DND-41 (cell line): ENCODE results near the gene FGG.

ENCODE experiments used
- ATAC-seq: fragments of 200-7000 bp; cut with Tn5 transposase; 3 replicates; pipeline ENCODE4 v1.9.1; 2021; ENCODE audit warnings: low read depth; ENCODE audit not compliant: insufficient read depth
- DNase-seq: peaks from one replicate; pipeline ENCODE4 v3.0.0-alpha.2; 2020
- H2AFZ ChIP-seq: 2 replicates; pipeline ENCODE4 v1.6.0; 2012; ENCODE audit warnings: low read depth, low read length
- H3K27ac ChIP-seq: 2 replicates; pipeline ENCODE4 v1.5.1; 2012; ENCODE audit warnings: low read length, inconsistent platforms
- H3K27me3 ChIP-seq: fragments of 200-600 bp; sonication (generic); 2 replicates; pipeline ENCODE4 v1.6.0; 2012; ENCODE audit warnings: low read length, mild to moderate bottlenecking, inconsistent platforms; ENCODE audit not compliant: insufficient read depth, poor library complexity
- H3K36me3 ChIP-seq: 2 replicates; pipeline ENCODE4 v1.5.1; 2012; ENCODE audit warnings: low read length, inconsistent platforms; ENCODE audit not compliant: insufficient read depth
- H3K4me1 ChIP-seq: 2 replicates; pipeline ENCODE4 v1.5.1; 2012; ENCODE audit warnings: mild to moderate bottlenecking, low read length; ENCODE audit not compliant: insufficient read depth
- H3K4me2 ChIP-seq: 2 replicates; pipeline ENCODE4 v1.6.0; 2012; ENCODE audit warnings: mild to moderate bottlenecking, moderate library complexity, low read length, inconsistent platforms; ENCODE audit not compliant: insufficient read depth
- H3K4me3 ChIP-seq, 2 experiments: fragments of 200-600 bp in 1 of 2; shearing (Covaris generic) in 1 of 2; 2 replicates each; pipeline ENCODE4 v1.5.1; 2012 to 2016; ENCODE audit warnings: inconsistent platforms in 2 of 2, low read length in 2 of 2, mild to moderate bottlenecking in 2 of 2, low read depth in 1 of 2, moderate library complexity in 1 of 2
- H3K79me2 ChIP-seq: 2 replicates; pipeline ENCODE4 v1.6.0; 2012; ENCODE audit warnings: low read length, inconsistent platforms; ENCODE audit not compliant: insufficient read depth
- H3K9ac ChIP-seq: 2 replicates; pipeline ENCODE4 v1.6.0; 2012; ENCODE audit warnings: low read depth, mild to moderate bottlenecking, inconsistent platforms, low read length, moderate library complexity
- H3K9me3 ChIP-seq: 2 replicates; pipeline ENCODE4 v1.5.1; 2012; ENCODE audit warnings: low read length, moderate library complexity, mild to moderate bottlenecking, inconsistent platforms; ENCODE audit not compliant: insufficient read depth, severe bottlenecking
- H4K20me1 ChIP-seq: 2 replicates; pipeline ENCODE4 v1.6.0; 2012; ENCODE audit warnings: low read length; ENCODE audit not compliant: insufficient read depth
- CTCF ChIP-seq: IDR thresholded peaks from 2 replicates; pipeline ENCODE4 v1.5.1; 2012; ENCODE audit warnings: borderline replicate concordance, low read length, moderate library complexity, mild to moderate bottlenecking; ENCODE audit not compliant: poor library complexity, severe bottlenecking; ENCODE audit errors: extremely low read depth
- EZH2 ChIP-seq: IDR thresholded peaks from 3 replicates; pipeline ENCODE4 v1.6.1; 2012; ENCODE audit warnings: borderline replicate concordance, low read depth, mild to moderate bottlenecking, moderate library complexity, low read length, inconsistent platforms; ENCODE audit not compliant: severe bottlenecking

The FGG gene

DNA sequence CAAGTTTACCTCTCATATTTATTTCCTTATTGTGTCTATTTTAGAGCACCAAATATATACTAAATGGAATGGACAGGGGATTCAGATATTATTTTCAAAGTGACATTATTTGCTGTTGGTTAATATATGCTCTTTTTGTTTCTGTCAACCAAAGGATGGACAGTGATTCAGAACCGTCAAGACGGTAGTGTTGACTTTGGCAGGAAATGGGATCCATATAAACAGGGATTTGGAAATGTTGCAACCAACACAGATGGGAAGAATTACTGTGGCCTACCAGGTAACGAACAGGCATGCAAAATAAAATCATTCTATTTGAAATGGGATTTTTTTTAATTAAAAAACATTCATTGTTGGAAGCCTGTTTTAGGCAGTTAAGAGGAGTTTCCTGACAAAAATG is 43.4 kb downstream of the FGG start:
- Histone ChIP-seq H2AFZ (no peak overlapping the region), H3K36me3 (no peaks in the 10 kb centered on the region)

GRCh38 chr4:154566639-154567204 is 45.7 kb downstream of the FGG start:
- Histone ChIP-seq H3K9ac (no peak overlapping the region), H4K20me1 (no peaks in the 10 kb centered on the region), H3K4me3 (no peak overlapping the region), H3K36me3 (no peaks in the 10 kb centered on the region), H3K9me3 (no peaks in the 10 kb centered on the region), H2AFZ (no peak overlapping the region), H3K27me3 (no peaks in the 10 kb centered on the region), H3K79me2 (no peaks in the 10 kb centered on the region), H3K27ac (no peak overlapping the region), H3K4me1 (no peaks in the 10 kb centered on the region), H3K4me2 (no peak overlapping the region)
- TF ChIP-seq CTCF (no peak), EZH2 (no peak)
- no peak for ATAC-seq
- DNase-seq: no peak

More for the DNA sequence above, 43.4 kb downstream of the FGG start:
- Histone ChIP-seq H3K27ac (no peak overlapping the region), H3K4me2 (no peak overlapping the region), H3K9ac (no peak overlapping the region), H3K79me2 (no peaks in the 10 kb centered on the region), H3K9me3 (no peaks in the 10 kb centered on the region), H3K4me3 (no peak overlapping the region), H3K27me3 (no peaks in the 10 kb centered on the region), H4K20me1 (no peaks in the 10 kb centered on the region), H3K4me1 (no peaks in the 10 kb centered on the region)
- TF ChIP-seq CTCF: no peak
- no peak for TF ChIP-seq EZH2
- DNase-seq (no peak), ATAC-seq (no peak)

DNA sequence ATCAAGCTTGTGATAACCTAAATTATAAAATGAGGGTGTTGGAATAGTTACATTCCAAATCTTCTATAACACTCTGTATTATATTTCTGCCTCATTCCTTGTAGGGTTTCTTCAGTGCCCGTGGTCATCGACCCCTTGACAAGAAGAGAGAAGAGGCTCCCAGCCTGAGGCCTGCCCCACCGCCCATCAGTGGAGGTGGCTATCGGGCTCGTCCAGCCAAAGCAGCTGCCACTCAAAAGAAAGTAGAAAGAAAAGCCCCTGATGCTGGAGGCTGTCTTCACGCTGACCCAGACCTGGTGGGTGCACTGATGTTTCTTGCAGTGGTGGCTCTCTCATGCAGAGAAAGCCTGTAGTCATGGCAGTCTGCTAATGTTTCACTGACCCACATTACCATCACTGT is 46.8 kb downstream of the FGG start:
- H3K36me3 ChIP-seq: no peaks in the 10 kb centered on the region
- H3K27me3 ChIP-seq: peaks cover 3% of the 10 kb centered on the region
- H3K9ac ChIP-seq: no peak overlapping the region
- no peak overlapping the region for H2AFZ ChIP-seq
- H4K20me1 ChIP-seq: no peaks in the 10 kb centered on the region
- H3K4me3 ChIP-seq: no peak overlapping the region
- no peak for ATAC-seq
- H3K4me2 ChIP-seq: no peak overlapping the region
- no peaks in the 10 kb centered on the region for H3K4me1 ChIP-seq
- H3K79me2 ChIP-seq: no peaks in the 10 kb centered on the region
- H3K27ac ChIP-seq: no peak overlapping the region
- no peak for DNase-seq
- TF ChIP-seq EZH2 (no peak), CTCF (no peak)
- no peaks in the 10 kb centered on the region for H3K9me3 ChIP-seq

DNA sequence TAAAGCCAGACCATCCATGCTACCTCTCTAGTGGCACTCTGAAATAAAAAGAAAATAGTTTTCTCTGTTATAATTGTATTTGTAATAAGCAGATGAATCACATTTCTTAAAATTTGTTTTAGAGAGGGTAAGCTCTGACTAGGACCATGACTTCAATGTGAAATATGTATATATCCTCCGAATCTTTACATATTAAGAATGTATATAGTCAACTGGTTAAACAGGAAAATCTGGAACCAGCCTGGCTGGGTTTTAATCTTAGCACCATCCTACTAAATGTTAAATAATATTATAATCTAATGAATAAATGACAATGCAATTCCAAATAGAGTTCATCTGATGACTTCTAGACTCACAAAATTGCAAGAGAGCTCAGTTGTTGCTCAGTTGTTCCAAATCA is 48.1 kb downstream of the FGG start:
- no peak overlapping the region for H3K4me2 ChIP-seq
- TF ChIP-seq EZH2: no peak
- no peak for TF ChIP-seq CTCF
- no peaks in the 10 kb centered on the region for H3K9me3 ChIP-seq
- no peak overlapping the region for H3K27ac ChIP-seq
- no peak for DNase-seq
- ATAC-seq: no peak
- no peaks in the 10 kb centered on the region for H3K79me2 ChIP-seq
- no peak overlapping the region for H3K4me3 ChIP-seq
- H3K36me3 ChIP-seq: no peaks in the 10 kb centered on the region
- H3K27me3 ChIP-seq: peaks cover 3% of the 10 kb centered on the region
- no peak overlapping the region for H2AFZ ChIP-seq
- no peak overlapping the region for H3K9ac ChIP-seq
- no peaks in the 10 kb centered on the region for H3K4me1 ChIP-seq
- no peaks in the 10 kb centered on the region for H4K20me1 ChIP-seq
